Uterus (tissue), 2 donors: ENCODE measurements around the gene RO60.

Experiments used
- POLR2A ChIP-seq, 2 donors: fragments of 450-650 bp; IDR thresholded peaks; one replicate each; pipeline ENCODE4 v1.6.1; 2016; ENCODE audit warnings: antibody characterized with exemption in 2 of 2, mild to moderate bottlenecking in 1 of 2, moderate library complexity in 1 of 2
- TF ChIP-seq, protein P1 (sequence below), 4 experiments: fragments of 200-600 bp in 2 of 4; fragments of 450-650 bp in 2 of 4; sonication (generic) in 2 of 4; IDR thresholded peaks; one replicate each; pipeline ENCODE4 v1.5.1; 2016 to 2019; ENCODE audit warnings: antibody characterized with exemption in 4 of 4, mild to moderate bottlenecking in 2 of 4, moderate library complexity in 1 of 4

DNA sequence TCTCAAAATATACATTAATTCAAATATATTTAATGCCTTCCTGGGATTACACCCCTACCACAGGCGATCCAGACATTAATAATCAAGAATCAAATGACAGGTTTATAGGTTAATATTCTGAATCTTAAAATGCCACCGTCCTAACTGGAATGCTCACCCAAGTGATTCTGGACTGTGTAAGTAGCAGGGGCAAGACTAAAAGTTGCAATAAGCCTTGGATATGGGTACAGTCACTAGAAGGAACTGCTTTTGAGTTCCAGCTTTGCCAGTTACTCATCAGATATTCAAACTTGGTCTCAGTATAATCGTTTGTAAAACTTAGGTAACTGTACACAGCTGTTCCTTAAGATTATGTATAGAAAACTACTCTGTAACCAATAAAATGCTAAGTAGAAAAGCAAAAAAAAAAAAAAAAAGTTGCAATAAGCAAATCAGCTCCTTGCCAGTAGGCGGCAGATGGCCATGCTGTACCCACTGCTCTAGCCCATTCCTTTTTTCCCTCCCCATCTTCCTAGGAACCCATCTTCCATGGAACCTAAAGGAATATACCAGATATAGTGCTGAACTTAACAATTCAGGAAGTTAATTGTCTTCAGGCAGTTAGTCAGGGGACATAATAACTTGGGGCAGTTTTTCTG is 10.5 kb downstream of the RO60 start:
- TF ChIP-seq, protein P1, sequence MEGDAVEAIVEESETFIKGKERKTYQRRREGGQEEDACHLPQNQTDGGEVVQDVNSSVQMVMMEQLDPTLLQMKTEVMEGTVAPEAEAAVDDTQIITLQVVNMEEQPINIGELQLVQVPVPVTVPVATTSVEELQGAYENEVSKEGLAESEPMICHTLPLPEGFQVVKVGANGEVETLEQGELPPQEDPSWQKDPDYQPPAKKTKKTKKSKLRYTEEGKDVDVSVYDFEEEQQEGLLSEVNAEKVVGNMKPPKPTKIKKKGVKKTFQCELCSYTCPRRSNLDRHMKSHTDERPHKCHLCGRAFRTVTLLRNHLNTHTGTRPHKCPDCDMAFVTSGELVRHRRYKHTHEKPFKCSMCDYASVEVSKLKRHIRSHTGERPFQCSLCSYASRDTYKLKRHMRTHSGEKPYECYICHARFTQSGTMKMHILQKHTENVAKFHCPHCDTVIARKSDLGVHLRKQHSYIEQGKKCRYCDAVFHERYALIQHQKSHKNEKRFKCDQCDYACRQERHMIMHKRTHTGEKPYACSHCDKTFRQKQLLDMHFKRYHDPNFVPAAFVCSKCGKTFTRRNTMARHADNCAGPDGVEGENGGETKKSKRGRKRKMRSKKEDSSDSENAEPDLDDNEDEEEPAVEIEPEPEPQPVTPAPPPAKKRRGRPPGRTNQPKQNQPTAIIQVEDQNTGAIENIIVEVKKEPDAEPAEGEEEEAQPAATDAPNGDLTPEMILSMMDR (IDR thresholded peaks at IDR 0.05) = no peak
- no peak for TF ChIP-seq POLR2A (IDR thresholded peaks at IDR 0.05)
